GM19240 (cell line): Measurements from ENCODE around the gene MIAT.
"Not testable (repeated sequence)": the region's sequence is repeated elsewhere in the genome, so short reads cannot be mapped to it uniquely, and the experiment has no call there.

ENCODE experiments used
- DNase-seq: peaks from one replicate; pipeline ENCODE4 v3.0.0; 2011; ENCODE audit warnings: low spot score; ENCODE audit not compliant: insufficient read length

Gene MIAT

GRCh38 chr22:26697151-26697550 is 39.8 kb downstream of the MIAT start:
- DNase-seq = no peak

- DNase-seq = no peak
Measured at GRCh38 chr22:26700462-26700861, 43.1 kb downstream of the MIAT start.

GRCh38 chr22:26700886-26701285 is 43.5 kb downstream of the MIAT start:
- no peak for DNase-seq

- no peak for DNase-seq
Measured at GRCh38 chr22:26701323-26701722, 43.9 kb downstream of the MIAT start.

- DNase-seq = no peak
Measured at GRCh38 chr22:26702906-26703830, 45.8 kb downstream of the MIAT start.

- DNase-seq = not testable (repeated sequence)
Measured at GRCh38 chr22:26705379-26705778, 48.0 kb downstream of the MIAT start.

- DNase-seq = no peak
Measured at GRCh38 chr22:26707090-26707489, 49.7 kb downstream of the MIAT start.

GRCh38 chr22:26707581-26707980 is 50.2 kb downstream of the MIAT start:
- no peak for DNase-seq

- no peak for DNase-seq
Measured at GRCh38 chr22:26708256-26709009, 51.0 kb downstream of the MIAT start.

- DNase-seq = no peak
Measured at GRCh38 chr22:26709617-26710390, 52.4 kb downstream of the MIAT start.

GRCh38 chr22:26711205-26711963 is 54.0 kb downstream of the MIAT start:
- no peak for DNase-seq

- DNase-seq = no peak
Measured at GRCh38 chr22:26712158-26712557, 54.8 kb downstream of the MIAT start.

GRCh38 chr22:26713823-26714449 is 56.5 kb downstream of the MIAT start:
- DNase-seq = no peak

GRCh38 chr22:26714971-26715370 is 57.6 kb downstream of the MIAT start:
- no peak for DNase-seq

- DNase-seq = no peak
Measured at GRCh38 chr22:26715392-26715936, 58.1 kb downstream of the MIAT start.

GRCh38 chr22:26718488-26718887 is 61.1 kb downstream of the MIAT start:
- no peak for DNase-seq

- DNase-seq = no peak
Measured at GRCh38 chr22:26718905-26719304, 61.5 kb downstream of the MIAT start.

- DNase-seq = no peak
Measured at GRCh38 chr22:26722159-26722558, 64.8 kb downstream of the MIAT start.

- no peak for DNase-seq
Measured at GRCh38 chr22:26724414-26724813, 67.0 kb downstream of the MIAT start.

GRCh38 chr22:26725012-26725676 is 67.8 kb downstream of the MIAT start:
- DNase-seq = no peak
